Measurements from ENCODE around the gene RFX3. TPM values are rescaled to one million over a fixed set of nuclear protein-coding genes. Genes with fewer than 3 reads are reported as not detected.
"Not testable (repeated sequence)": the region's sequence is repeated elsewhere in the genome, so short reads cannot be mapped to it uniquely, and the experiment has no call there.

Gene RFX3
- total RNA-seq, 1 donor from 2014 or later = 24.7 TPM

DNA sequence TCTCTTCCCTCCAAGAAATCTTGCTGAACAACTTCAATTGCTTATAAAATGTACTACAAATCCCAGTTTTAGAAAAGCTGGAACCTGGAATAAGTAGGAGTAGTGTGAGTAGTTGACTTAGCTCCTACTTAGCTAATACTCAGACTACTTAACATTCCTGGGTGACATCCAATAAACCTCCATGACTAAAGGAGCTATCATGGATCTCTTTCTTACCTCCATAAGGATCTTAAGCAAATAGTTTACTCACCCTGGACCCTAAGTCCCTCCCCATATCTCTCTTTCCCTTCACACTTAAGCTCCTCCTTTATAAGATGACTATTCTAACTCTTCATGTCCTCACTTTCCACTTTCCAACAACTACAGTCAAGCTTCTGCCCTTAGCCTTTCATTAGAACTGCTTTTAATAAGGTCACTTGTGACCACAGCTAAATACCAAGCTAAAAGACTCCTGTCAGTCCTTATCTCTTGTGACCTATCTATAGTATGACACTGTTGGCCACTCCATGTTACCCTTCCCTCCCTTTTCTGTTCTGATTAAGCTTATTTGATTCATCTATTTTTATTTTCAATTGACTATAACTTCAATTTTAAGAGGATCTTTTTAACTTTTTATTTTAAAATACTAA is 194.9 kb downstream of the RFX3 start:
- intact Hi-C loops (cut with DNase I) = no loop called here
- ATAC-seq (no peak), DNase-seq (ENCODE audit: low spot score) (no peak)

- DNase-seq (ENCODE audit: low spot score) (no peak), ATAC-seq (no peak)
- intact Hi-C loops (cut with DNase I) = no loop called here
Observed at GRCh38 chr9:3329361-3329760, 196.4 kb downstream of the RFX3 start.

- intact Hi-C loops (cut with DNase I) = no loop called here
- DNase-seq (ENCODE audit: low spot score) (no peak), ATAC-seq (no peak)
Observed at GRCh38 chr9:3323714-3324113, 202.1 kb downstream of the RFX3 start.

- ATAC-seq (no peak), DNase-seq (ENCODE audit: low spot score) (no peak)
- intact Hi-C loops (cut with DNase I) = no loop called here
Observed at GRCh38 chr9:3321186-3321585, 204.6 kb downstream of the RFX3 start.

- ATAC-seq; intact Hi-C loops (cut with DNase I); DNase-seq (ENCODE audit: low spot score): not testable (repeated sequence)
Observed at GRCh38 chr9:3312595-3312994, 213.2 kb downstream of the RFX3 start.

DNA sequence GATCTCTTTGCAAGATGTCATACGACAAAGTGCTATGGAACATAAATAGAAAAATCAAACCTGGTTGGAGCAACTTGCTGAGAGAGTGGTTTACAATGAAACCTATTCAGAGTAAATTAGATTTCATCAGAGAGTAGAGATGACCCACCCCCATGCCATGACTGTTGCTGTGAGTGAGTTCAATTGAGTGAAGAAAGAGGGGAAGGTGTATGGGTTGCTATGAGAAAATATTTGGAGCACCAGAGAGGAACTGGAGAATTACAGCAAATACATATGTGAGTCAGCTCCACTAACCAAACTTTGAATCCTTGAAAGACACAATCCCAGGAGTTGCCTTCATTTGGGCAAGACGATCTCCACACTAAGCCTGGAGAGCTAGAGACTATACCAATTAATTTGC is 217.2 kb downstream of the RFX3 start:
- intact Hi-C loops (cut with DNase I) = no loop called here
- DNase-seq (ENCODE audit: low spot score) (no peak), ATAC-seq (no peak)

DNA sequence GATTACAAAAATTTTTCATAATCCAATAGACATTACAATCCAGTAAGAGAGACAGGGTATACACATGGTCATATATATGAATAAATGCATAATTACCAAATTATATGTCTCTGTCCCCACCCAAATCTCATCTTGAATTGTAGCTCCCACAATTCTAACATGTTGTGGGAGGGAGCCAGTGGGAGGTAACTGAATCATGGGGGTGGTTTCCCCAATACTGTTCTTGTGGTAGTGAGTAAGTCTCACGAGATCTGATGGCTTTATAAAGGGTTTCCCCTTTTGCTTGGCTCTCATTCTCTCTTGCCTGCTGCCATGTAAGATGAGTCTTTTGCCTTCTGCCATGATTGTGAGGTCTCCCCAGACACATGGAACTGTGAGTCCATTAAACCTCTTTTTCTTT is 221.4 kb downstream of the RFX3 start:
- DNase-seq (ENCODE audit: low spot score); ATAC-seq; intact Hi-C loops (cut with DNase I): not testable (repeated sequence)

DNA sequence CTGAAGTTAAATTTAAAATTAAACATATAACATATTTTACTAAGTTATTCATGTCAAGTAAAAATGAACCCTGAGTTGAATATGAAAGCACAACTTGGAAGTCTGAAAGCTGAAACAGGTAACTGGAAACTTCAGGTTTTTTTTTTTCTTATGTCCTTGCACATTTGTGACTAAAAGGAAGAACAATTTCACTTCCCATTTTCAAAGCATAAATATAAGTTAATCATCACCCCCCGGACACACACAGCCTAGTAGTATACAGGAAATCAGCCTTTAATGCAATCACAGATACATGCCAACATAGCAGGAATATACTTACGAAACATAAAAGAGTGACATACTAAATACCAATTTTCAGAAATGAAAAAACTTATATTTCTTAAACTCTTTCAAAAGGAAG is 225.9 kb downstream of the RFX3 start:
- DNase-seq (ENCODE audit: low spot score) (no peak), ATAC-seq (no peak)
- intact Hi-C loops (cut with DNase I) = no loop called here

DNA sequence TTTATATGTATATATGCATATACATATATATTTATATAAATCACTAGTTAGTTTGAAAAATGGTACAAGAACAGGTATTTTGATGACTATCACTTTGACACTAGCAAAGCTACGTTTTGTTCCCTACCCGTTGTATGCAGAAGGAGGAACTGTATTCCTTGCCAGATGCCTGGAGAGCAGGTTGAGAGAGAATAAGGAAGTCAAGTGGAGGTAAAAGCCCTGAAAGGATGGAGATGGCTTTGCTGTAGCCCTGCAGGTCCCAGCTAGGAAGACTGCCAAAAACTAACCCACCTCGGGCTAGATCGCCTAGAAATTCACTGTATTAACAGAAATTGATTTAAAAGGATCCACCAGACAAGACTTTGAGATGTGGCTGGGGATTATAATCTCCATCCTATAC is 229.3 kb downstream of the RFX3 start:
- intact Hi-C loops (cut with DNase I) = no loop called here
- no peak for ATAC-seq
- DNase-seq (ENCODE audit: low spot score) = no peak

DNA sequence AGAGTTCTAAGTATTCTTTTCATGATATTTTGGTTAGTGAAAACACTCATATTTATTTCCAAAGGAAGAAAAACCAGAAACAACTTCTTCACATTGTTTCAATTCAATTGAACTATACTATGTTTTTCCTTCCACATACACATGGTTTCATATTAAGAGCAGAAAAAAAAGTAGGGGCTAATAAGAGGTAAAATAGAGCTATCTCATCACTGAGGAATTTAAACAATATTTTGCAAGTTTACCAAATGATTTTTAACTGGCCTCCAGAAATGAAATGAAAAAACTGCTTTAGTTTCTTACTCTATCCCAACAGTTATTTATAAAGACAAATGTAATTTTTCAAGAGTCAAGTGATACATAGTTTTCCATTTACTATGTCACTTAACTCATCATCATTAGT is 233.5 kb downstream of the RFX3 start:
- DNase-seq (ENCODE audit: low spot score) (no peak), ATAC-seq (no peak)
- intact Hi-C loops (cut with DNase I) = no loop called here

DNA sequence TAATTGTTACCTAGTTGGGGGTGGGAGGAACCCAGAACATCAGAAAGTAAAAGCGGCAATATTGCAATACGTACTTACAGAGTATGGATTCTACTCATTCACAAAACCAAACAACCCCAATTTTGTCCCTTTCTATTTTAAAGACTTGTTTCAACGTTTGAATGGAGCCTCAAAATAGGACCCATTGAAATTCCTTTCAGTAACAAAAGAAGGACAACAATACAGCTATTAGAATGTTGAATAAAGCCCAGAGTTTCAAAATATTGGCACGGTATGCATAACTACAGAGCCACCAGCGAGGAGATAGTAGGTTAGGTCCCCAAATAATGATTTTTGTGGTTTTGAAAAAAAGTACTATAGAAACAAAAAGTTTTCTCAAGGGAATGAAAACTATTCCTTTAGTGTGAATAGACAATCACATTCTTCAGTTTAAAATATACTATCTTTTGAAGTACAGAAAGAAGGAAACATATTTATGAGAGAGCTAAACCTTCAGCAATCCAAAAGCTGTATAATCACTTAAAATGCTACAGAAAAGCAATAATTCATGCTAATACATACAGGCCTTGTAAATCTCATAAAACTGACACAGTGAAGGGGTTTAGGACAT is 235.5 kb downstream of the RFX3 start:
- no peak for ATAC-seq
- no peak for DNase-seq (ENCODE audit: low spot score)
- intact Hi-C loops (cut with DNase I) = no loop called here

DNA sequence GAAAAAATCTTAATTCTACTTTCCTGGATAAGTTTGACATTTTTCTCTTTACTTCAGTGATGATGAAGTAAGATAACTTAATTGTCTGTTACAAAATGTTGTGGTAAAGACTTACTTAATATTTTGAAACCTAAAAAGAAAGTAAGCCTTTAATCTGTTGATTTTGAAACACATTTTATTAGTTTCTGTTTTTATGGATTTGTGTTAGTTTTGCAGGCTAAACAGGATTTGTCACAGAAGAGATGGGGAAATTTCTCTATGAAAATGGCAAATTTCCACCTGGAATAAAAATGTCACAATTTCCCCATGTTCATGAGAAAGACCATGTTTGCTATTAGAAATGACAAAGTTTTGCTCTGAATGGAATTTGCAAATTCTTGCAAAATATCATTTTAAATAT is 237.1 kb downstream of the RFX3 start:
- intact Hi-C loops (cut with DNase I) = no loop called here
- ATAC-seq = no peak
- no peak for DNase-seq (ENCODE audit: low spot score)

DNA sequence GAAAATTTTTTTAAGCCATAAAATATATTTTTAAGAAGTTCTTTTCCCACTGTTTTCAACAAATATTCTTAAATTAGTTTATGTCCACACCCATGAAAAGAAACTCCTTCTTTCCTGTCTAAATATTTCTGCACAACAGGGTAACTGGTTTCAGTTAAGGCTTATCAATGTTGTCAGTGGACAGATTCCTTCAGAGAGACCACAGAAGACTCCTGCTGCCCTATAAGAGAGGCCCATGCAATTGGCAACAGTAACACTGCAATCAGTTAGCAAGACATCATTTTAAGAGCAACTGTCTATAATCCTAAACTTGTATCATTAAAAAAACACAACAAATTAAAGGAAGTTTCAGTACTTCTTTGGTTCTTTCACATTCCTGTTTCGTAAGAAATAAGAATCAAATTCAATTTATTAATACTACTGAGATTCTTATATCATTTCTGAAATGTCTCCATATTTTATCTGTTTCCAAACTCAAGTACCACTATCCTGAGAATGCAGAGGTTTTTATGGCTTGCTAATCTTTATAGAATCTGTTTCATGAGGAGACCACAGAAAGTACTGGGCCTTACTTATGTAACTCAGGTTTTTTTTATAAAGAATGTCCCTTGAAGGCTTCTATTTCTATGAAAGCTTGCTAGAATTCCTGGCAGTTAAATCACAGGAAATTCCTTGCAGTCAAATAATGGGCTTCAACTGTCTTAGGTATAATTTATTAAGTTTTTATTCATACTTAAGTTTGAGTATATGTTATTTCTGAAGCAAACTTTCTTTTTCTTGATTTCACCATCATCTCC is 240.2 kb downstream of the RFX3 start:
- no peak for DNase-seq (ENCODE audit: low spot score)
- no peak for ATAC-seq
- intact Hi-C loops (cut with DNase I) = no loop called here

DNA sequence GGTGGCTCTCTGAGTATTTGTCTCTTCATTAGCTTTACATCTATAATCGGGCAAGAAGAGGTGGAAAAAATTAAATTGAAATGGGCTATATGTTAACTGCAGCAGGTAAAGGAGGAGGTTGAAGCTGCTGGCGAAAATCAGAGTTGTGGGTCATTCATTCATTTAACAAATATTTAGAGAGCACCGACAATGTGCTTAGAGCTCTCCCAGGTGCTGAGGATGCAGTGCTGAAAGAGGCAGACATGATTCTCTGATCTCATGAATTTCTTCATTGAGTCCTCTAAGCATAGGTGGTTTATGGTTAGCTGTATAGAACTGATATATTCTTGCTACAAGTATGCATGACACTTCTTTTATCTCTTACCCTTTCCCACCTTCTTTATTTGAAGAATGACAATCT is 243.4 kb downstream of the RFX3 start:
- ATAC-seq (no peak), DNase-seq (ENCODE audit: low spot score) (no peak)
- intact Hi-C loops (cut with DNase I) = no loop called here

- DNase-seq (ENCODE audit: low spot score) (no peak), ATAC-seq (no peak)
- intact Hi-C loops (cut with DNase I) = no loop called here
Observed at GRCh38 chr9:3281399-3281798, 244.4 kb downstream of the RFX3 start.

GRCh38 chr9:3277200-3277599 is 248.6 kb downstream of the RFX3 start:
- DNase-seq (ENCODE audit: low spot score) = no peak
- no peak for ATAC-seq
- intact Hi-C loops (cut with DNase I) = no loop called here

- intact Hi-C loops (cut with DNase I) = no loop called here
- ATAC-seq (no peak), DNase-seq (ENCODE audit: low spot score) (no peak)
Observed at GRCh38 chr9:3271581-3271980, 254.2 kb downstream of the RFX3 start.

DNA sequence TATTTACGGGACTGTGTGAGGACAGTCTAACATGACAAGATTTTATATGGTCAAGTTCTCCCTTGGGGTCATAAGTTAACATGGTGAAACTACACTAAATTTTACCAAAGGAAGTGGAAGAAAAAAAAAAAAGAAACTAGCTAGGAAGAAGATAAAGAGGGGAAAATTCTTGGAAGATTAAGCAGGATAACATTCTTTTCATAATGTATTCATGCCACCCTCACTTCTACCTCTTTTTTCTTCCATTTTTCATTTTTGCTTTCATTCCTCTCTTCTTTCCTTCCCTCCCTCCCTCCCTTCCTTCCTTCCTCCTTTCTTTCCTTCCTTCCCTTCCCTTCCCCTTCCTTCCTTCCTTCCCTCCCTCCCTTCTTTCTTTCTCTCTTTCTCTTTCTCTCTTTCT is 254.6 kb downstream of the RFX3 start:
- ATAC-seq = no peak
- intact Hi-C loops (cut with DNase I) = no loop called here
- no peak for DNase-seq (ENCODE audit: low spot score)

- intact Hi-C loops (cut with DNase I) = no loop called here
- DNase-seq (ENCODE audit: low spot score) (no peak), ATAC-seq (no peak)
Observed at GRCh38 chr9:3268223-3268622, 257.6 kb downstream of the RFX3 start.

DNA sequence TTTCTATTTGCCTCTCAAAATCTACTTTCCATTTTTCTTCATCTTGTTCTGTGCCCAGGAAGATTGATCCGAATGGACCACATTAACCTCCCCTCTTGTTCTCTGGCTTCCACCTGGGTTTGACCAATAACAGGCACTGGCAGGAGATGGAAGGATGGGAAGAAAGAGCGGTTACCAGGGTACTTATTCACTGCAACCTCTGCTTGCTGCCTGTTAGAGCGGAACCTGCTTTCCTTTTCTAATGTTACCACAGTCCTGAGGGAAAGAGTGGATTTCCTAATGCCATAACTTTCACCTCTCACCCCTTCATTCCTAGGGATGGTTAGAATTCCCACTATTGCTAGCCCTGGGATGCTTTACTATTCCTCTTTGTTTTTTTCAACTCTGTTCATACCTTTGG is 262.1 kb downstream of the RFX3 start:
- intact Hi-C loops (cut with DNase I) = no loop called here
- ATAC-seq (no peak), DNase-seq (ENCODE audit: low spot score) (no peak)
